GM19452 (cell line): ENCODE data around the gene ICE1.
"Not testable (repeated sequence)": the region's sequence is repeated elsewhere in the genome, so short reads cannot be mapped to it uniquely, and the experiment has no call there.

ENCODE experiments used
- ATAC-seq: cut with Tn5 transposase; IDR thresholded peaks from one replicate; pipeline ENCODE4 v1.9.1; 2021; ENCODE audit not compliant: unreplicated experiment

Gene ICE1, protein sequence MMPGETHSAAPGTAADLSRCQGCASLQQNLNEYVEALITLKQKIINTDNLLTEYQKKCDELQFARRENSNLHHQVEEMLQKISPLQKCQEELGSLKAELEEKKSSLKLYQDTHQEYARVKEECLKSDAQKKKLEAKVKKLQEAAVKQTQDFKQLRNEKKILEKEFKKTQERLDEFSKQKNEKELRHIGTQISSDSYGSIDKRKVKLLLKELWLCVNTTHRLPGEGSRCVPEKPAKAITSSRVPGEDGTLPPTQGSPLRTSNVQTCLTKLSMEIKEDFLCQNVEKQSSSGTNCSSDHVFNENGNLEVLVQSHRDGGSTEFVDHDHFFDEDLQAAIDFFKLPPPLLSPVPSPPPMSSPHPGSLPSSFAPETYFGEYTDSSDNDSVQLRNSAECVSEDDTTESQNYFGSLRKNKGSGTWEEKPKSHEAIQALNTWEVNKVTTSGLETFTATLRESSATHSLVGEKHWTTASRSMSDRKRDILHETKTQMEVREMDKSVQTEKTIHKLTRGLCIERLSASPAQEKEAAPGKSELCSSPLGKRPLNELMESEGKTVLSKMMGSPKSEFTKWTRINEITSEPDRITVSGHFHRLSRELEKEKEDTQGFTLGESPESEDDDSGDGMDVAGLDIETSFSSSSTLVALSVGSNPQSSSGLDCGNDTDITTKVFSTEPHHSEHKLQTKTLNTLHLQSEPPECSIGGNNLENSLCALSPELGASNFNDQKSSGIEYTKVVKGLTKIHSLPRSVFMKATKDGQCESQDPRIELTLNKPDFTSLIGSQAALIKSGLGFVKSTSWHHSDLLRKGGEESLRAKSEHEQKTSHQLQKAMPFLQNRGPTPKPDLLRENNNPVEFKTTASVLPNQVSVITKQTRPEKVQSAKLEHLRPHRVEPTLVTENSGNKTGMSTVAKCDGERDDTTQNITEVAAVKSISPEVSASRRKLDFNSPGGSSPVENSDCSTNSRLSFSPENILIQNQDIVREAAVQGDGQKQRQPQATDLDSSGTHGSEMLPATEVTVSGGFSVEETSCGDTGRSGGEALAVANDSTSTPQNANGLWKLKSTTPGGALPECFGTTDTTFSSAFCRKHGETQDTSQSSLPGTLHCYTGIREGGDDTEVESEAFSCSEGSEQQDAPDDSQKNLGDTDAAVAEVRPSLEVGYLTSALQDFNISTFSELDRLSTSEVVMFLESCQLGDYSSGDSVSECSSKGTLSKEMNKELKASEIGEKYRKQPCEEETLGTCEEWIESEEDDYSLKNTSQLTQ (N-terminal part only)

DNA sequence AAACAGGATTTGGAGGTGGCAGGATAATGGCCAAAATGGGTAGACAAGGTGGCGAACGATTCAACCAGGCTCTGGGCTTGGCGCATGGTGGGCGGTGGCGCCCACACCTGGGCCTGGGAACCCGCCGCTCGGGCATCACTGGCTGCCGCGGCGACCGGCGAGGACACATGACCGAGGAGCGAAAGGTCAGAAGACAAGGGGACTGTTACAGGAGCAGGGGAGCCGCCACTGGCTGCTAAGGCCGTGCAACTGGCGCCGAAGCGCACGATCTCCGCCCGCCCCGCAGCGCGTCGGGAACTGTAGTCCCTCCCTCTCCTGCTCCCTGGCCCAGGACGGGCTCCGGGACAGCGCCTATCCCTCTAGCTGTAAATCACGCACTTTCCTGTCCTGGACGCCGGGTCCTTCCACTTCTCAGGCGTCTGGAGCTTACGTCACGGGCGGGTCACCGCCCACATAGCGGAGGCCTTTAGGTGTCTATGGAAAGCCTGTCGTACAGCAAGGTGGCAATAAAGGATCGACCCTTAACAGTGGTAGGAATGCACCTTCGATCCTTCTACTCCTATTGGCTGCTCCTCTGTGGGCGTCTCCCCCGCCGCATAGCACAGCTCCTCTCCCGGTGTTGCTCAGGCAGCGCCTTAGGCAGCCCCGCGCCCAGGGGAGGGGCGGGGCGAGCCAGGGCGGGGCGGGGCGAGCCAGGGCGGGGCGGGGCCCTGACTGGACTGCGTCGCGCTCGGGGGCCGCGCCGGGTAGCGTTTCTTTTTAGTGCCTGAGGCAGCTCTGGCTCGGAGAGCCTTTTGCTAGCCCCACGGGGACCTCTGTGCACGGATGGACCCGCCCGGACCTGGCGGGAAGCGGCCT, at the start of gene ICE1:
Gene ICE1, plus strand, starts transcription at position 717 of the 858 bp plus-strand sequence. CDS start 239 bp downstream, outside the sequence.
- peak; percentile 76 for ATAC-seq

DNA sequence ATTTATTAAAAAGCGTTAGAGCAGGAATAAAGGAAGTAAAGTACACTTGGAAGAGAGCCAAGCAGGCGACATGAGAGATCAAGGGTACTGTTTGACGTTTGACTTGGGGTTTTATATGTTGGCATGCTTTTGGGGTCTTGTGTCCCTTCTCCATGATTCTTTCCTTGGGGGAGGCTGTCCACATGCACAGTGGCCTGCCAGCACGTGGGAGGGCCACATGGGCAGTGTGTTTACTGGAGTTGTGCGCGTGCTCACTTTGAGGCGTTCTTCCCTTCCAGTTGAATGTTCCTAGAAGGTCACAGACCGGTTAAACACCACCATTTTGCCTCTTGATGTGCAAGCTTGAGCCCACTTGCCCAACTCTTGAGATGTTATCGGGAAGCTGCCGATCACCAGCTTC, 49.5 kb upstream of the ICE1 start:
- no peak for ATAC-seq

DNA sequence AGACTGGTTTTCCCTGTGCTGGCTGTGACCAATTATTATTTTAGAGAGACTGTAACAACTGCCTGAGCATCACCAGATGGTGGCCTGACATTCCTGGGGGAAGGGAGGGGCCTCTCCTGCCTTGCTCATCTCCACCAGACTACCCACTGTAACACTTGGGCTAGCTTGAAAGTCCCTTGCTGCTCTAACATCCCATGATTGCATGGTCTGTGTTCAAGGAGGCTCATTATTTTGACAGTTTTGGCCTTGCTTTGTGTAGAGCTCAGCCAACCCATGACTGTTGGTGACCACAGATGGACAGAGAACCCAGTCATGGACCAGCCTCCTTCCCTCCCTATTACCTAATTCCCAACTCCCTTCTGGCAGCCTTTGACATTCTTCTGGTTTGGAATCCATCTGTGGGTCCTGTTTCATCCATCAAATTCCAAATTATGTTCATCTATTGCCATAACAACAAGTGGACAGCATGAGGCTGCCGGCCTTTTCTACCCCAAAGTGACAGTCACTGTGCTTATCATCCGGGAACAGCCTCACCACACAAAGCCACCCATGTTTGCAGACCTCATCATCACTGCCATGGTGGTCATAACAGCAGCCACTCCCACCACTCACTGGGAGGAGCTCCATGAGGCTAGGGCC, 49.0 kb upstream of the ICE1 start:
- no peak for ATAC-seq

DNA sequence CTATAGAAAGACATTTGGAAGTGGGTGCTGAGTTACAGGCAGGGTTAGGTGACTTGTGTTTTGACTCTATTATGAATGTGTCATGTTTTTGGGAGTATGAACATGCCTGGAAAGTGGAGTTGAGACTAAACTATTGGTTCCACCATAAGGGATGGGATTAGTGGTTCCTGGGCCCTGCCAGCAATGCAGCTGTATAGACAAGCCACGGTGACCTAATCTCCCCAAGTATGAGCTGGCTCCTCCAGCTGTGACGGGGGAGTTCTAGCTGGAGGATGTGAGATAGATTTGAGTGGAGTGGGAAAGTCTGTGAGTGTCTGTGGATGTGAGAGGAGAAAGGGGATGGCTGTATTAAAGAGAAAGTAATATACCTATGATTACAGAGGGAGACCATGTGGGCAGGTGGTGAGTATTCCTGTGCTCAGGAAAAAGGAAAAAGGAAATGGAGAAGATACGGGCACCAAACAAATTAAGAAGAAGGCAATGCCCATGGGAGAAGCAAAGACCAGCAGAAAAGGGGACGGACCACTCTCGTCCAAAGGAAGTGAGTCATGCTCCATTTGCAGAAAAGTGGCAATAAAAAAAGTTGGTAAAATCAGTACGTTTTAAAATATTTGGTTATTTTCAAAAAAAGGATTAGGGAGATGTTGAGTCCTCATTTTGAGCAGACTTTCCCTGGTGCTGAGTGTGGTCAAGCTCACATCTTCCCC, 48.3 kb upstream of the ICE1 start:
- no peak for ATAC-seq

DNA sequence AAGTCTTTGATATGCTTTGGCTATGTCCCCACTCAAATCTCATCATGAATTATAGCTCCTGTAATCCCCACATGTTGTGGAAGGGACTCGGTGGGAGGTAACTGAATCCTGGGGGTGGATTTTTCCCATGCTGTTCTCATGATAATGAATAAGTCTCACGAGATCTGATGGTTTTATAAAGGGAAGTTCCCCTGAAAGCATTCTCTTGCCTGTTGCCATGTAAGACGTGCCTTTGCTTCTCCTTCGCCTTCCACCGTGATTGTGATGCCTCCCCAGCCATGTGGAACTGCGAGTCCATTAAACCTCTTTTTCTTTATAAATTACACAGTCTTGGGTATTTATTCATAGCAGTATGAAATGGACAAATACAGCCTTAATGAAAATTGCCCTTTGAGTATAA, 44.7 kb upstream of the ICE1 start:
- no peak for ATAC-seq

DNA sequence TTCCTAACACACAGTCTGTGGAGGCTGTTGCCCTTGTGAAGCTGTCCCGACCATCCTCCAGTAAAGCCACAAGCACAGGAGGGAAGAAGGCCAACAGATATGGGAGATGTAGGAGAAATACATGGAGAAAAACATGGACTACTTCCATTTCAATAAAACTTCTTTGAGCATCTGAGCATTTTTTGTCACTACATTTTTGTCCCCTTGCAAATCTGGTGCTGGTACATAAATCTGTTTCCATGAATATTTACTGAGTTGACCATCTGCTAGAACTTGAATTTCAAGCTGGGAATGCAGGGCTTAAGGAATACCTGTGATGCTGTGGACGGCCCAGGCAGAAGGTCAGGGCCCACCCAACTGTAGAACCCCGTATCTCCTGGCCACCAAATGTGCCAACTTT, 43.9 kb upstream of the ICE1 start:
- no peak for ATAC-seq

DNA sequence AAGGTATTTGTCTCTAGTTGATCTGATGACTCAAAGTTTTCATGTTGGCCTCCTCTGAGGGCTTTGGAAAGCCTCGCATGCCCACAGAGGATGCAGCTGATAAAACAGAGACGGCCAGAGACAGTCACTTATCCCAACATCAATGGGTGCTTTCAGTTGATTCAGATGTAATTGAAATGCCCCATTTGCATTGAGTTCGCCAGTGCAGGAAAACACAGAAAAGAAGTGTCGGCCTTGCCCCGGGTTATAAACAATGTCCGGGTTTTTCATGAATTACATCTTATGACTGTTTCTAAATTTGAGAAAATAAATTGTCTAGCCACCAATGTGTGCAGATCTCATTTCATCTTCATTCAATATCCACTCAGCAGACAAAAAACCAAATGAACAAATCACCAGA, 42.2 kb upstream of the ICE1 start:
- no peak for ATAC-seq

DNA sequence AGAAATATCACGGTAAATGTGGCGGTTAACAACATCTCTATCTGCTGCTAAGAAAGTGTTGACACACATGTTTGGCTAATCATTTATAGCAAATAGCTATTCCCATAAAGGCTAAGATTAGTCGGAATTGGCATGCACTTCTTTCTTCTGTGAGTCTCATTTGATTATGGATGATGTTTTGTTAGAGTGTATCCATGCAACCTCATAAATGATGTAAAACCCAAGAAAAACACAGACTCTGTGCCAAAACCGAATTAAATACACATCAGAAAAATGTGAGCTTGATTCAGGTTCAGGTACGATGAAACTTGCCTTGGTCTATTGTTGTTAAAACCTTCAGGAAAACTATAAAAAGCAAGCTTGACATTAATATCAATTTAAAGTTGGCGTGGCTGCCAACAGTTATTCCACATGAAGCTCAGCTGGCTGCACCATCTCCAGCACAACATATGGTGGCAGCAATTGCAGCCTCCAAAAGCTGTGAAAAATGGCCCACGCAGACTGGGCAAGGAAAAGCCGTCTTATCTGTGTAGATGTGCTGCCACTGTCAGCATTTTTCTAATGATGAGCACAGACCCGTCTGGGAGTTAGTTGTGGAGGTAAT, 41.1 kb upstream of the ICE1 start:
- ATAC-seq = no peak

DNA sequence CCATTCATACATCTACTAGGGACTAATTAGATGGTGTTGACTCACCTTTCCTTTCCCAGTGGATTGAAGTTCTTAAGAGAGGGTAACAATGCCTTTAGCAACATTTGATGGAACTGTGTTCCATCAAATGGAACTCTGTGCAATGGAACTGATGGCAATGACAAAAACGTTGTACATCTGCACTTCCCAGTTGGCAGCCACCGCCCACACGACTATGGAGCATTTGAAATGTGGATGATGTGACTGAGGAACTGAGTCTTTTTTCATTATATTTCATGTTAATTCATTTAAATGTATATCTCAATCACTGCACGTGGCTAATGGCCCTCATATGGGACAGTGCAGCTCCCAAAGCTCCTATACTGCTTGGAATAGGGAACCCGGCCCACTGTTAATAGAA, 39.0 kb upstream of the ICE1 start:
- no peak for ATAC-seq

DNA sequence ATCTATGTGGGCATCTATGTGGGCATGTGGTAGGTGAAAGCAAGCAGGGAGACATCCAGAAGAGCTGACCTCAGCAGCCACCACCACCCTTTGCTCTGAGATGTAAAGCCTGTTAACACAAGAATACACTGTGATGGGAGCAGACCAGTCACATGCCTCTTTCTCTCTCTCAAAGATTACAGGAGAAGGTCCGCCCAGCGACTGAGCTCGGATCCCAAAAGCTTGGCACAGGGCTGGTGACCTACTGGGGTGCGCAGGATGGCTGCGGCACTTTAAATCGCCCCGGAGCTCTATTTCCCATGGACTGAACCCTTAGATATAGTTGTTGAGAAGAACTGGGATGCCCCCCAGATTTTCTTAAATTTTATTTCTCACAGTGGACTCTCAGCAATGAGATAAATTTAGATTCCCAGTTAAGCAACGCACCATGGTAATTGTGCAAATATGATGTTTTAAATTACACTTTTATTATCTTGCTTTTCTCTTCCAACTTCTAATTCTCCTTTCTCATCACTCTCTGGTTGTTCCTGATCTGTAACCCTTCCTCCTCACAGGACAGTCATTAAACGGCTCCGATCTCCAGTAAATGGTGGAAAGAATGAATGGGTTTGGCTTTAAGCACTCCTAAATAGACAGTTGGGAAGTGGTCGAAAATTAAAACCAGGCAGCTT, 37.7 kb upstream of the ICE1 start:
- no peak for ATAC-seq

DNA sequence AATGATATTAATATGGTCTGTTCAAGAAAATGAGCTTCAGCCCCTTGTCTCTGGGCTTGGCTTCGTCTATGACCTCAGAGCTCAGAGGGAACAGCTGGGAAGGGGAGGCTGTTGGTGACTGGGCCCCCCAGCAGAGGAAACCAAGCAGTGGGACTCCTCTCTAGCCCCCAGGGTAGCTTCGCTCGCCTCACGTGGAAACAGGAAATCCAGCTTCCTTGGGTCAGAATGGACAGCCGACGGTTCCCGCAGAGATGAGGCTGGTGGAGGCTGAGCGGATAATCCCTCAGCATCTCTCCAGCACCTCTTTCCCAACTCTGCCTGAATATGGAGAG, 37.2 kb upstream of the ICE1 start:
- ATAC-seq = no peak

DNA sequence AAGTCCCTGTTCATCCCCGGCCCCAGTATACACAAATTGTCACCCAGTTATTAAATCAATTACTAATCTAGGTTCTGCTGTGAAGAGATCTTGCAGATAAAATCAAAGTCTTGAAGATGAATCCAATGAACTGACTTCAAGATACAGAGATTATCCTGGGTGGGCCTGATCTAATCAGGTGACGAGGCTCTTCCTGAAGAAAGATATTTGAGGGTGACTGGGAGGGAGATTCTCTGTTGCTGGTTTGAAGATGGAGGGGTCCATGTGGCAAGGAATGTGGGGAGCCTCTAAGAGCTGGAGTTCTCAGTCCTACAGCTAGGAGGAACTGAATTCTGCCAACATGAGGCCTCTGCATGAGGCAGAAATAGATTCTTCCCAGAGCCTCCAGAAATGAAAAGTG, 36.1 kb upstream of the ICE1 start:
- no peak for ATAC-seq

DNA sequence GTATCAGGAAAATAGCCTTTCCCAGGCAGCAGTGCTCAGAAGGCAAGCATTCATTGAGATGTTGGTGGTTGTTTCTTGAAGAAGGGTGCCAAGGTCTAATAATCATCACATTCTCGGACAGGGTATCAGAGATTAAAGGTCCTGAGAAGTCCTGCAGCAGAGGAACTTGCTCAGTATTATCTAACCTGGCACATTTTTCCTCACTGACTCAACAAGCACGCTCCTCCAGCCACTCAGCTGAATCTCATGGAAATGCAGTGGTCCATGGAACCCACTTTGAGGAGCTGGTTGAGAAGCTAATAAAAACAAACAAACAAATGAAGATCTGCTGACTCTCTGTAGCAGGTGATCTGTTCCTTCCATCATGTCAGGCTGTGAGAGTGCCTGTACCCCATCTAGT, 35.3 kb upstream of the ICE1 start:
- ATAC-seq = no peak

DNA sequence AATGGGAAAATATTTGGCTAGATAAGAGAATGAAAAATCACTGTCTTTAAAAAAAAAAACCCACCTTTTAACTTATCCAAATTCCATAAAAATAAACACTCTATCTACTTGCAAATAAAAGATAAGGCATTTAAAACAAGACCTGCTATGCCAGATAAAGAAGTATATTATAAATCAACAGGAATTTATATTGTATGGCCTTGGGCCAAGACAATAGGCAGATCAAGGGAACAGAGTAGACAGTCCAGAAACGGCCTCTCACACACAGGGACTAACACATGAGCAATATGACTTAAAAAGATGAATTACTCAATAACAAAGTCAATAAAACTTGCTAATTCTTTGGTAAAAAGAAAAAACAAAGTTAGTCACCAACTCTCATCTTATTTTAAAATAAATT, 34.7 kb upstream of the ICE1 start:
- no peak for ATAC-seq

DNA sequence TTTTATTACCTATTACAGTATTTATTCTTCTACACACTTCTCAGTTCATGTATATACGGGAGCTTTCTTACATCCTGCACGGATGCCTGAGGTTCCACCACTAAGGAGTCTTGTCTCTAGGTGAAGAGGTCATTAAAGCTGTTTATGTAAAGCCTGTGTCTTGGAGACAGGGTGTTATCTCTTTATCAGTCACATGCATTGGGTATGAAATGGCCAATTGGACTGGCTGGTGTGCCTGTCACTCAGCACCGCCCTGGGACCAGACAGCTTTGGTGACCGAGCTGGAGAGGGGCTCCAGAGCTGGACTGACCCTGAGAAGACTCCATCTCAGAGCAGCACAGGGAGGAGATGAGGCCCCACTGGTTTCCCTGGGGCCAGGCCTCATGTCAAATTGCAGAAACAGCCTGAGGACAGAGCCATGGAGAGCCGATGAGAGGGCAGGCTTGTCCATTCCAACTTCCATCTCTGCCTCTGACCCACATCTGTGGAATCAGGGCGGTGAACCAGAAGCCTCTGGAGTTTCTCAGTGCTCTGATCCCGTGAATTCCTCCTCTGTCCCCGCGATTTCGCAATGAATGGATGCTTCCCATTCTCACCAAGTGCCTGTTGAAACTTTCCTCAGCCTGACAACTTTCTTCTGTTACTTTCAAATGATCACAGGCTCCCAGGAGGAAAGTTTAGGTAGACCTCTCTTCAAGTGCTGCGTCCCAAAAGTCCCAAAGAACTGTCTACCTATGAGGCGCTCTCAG, 32.2 kb upstream of the ICE1 start:
- ATAC-seq = not testable (repeated sequence)

DNA sequence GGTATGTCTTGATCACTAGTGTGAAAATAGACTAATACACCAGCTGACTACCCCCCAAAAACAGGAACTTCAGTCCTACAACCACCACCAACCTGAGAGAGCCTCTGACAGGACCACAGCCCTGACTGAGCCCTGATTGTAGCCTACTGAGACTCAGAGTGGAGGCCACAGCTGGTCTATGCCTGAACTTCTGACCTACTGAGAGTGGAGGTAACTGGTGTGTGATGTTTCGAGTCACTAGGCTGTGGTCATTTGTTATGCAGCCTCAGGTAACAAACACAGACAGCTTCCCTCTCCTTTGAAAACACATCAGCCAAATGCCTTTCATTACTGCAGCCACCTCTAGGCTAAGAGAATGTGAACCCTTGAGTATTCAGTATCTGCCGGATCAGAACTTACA, 30.0 kb upstream of the ICE1 start:
- ATAC-seq = not testable (repeated sequence)

DNA sequence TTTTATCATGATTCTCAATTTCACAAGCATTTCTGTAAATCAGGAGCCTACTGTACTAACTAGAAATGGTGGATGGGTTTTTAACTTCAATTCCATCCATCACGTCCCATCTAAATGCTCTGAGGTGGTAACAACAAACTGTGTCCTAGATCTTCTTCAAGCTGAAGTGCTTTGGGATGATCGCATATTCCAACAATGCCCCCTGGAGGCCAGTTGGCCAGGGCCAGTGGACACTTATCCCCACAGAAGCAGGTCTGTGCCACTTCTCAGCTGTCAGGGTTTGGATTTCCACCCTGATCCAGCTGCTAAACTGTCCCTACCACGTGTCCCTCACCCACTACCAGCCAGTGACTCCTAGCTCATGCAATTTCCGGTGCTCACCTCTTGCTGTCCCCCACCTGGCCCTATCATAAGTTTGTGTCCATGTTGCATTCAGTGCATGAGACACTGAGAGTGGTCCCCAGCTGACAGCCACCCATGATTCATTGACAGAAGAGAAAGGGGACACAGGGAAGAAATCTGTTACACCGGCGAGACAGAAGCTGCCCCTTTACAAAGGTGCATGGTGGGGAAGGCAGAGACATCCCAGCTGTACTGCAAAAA, 28.0 kb upstream of the ICE1 start:
- not testable (repeated sequence) for ATAC-seq
